GM19452 (cell line): ENCODE measurements around the gene ANO6.
"Not testable (repeated sequence)": the region's sequence is repeated elsewhere in the genome, so short reads cannot be mapped to it uniquely, and the experiment has no call there.

ENCODE experiments used
- ATAC-seq: cut with Tn5 transposase; IDR thresholded peaks from one replicate; pipeline ENCODE4 v1.9.1; 2021; ENCODE audit not compliant: unreplicated experiment

The ANO6 gene

DNA sequence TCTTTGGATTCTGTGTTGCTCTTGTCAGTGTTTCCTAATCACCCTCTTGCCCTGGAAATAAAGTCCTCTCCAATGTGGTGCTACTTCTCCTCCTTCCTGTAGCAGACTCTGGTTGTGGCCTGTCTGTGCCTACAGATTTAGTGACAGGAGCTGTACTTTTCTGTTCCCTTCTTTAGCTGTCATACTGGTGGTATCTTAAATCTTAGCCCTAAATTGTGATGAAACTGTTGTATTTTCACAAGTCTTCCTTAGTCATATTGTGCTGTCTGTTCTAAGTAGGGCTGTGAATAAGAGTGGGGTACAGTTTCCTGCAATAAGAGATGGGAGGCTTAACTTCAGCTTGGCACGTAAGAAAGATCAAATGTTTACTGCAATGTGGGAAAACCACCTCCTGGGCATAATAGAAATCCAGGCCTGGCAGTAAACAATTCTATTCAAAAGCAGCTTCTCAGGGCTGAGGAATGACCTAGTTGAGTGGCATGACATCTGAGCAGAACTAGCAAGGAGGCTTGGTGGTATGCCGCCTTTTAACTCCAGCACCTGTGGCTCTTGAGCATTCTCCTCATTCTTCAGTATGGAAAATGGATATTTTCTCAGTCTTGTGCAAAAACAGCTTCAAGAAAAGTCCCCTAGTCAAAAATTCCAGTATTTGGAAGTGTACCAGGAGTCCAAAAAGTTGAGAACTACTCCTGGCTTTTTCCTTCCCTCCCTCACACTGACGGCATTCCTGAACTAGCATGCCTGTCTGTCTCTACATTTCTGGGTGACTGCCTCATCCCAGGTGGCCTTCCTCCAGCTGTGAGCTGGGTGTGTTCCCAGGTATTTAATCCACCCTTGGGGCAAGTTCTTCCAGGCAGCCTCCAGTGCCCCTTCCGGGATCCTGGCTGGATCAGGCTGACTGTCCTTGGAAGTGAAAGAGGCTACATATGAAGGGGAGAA lies 19.5 kb downstream of the ANO6 start:
- ATAC-seq: no peak

DNA sequence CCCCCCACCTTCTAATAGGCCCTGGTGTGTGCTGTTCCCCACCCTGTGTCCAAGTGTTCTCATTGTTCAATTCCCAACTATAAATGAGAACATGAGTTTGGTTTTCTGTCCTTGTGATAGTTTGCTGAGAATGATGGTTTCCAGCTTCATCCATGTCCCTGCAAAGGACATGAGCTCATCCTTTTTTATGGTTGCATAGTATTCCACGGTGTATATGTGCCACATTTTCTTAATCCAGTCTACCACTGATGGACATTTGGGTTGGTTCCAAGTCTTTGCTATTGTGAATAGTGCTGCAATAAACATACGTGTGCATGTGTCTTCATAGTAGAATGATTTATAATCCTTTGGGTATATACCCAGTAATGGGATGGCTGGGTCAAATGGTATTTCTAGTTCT lies 20.5 kb downstream of the ANO6 start:
- not testable (repeated sequence) for ATAC-seq

- no peak for ATAC-seq
Observed at GRCh38 chr12:45242180-45242579, 26.3 kb downstream of the ANO6 start.

- ATAC-seq: no peak
Observed at GRCh38 chr12:45243963-45244362, 28.1 kb downstream of the ANO6 start.

- peak; percentile 97 for ATAC-seq
Observed at GRCh38 chr12:45244561-45245343, 28.9 kb downstream of the ANO6 start.

DNA sequence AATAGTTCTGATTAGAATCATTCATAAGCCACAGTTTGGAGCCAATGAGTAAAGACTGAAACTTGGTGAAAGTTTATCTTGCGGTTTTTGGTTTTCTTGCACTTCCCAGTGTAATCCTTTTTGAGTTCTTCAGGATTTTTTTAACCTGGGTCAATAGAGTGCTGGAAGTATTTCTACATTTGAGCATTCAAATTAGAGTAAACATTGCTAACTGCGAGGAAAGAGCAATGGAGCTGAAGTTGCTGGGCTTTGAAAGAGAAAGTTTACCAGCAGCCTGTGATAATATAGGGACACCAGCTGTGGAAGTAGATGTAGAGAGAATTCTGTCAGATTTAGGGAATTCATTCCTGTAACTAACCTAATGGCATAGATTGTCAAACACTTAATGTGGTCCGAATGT lies 30.3 kb downstream of the ANO6 start:
- ATAC-seq: no peak

DNA sequence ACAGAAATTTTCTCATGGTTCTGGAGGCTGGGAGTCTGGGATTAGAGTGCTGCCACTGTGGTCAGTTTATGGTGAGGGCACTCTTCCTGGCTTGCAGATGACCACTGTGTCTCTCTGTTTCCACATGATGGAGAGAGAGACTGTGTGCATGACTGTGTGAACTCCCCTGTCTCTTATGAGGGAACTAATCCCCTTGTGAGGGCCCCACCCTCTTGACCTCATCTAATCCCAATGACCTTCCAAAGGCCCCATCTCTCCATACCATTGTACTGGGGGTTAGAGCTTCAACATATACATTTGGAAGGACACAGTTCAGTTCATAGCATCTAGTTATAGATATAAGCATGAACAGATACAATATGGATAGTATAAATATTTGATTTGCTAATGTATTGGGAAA lies 31.7 kb downstream of the ANO6 start:
- ATAC-seq: no peak

GRCh38 chr12:45248095-45248494 lies 32.2 kb downstream of the ANO6 start:
- no peak for ATAC-seq

GRCh38 chr12:45254254-45254653 lies 38.4 kb downstream of the ANO6 start:
- ATAC-seq: no peak

DNA sequence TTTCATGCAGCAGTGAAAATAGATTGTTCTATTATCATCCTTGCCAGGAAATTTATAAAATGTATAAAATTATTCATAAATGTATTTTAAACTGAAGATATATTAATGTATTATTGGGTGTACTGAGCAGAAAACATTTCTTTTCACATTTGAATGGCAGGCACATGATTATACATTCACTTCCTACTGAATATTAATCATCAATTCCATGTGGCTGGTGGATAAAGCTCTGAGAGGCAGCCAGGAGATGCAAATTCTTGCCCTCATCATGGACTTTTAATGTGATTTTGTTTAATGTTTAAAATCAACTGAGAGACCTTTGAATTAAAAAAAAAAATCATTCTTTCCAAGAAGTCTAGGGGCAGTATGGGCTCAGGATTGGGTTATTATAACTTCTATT lies 40.8 kb downstream of the ANO6 start:
- ATAC-seq: peak; percentile 10

GRCh38 chr12:45257185-45257930 lies 41.5 kb downstream of the ANO6 start:
- ATAC-seq: peak; percentile 77

DNA sequence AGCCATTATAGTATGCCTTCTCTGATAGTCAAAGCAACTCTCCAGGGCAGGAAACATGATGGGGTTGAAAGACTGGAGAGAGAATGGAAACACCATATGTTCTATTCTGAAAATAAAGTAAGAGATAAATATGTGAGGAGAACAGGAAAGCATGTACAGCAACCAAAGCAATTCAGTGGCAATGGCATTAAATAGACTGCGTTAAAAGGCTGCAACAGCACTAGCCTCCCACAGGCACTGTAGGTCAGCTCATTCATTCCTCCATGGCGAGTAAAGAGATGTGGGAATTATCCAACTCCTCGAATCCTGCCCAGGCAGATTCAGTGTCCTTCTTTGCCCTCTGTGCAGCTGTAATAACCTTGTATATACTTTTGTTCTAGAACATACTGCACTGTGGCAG lies 43.8 kb downstream of the ANO6 start:
- ATAC-seq: no peak

- no peak for ATAC-seq
Observed at GRCh38 chr12:45260104-45260815, 44.4 kb downstream of the ANO6 start.

DNA sequence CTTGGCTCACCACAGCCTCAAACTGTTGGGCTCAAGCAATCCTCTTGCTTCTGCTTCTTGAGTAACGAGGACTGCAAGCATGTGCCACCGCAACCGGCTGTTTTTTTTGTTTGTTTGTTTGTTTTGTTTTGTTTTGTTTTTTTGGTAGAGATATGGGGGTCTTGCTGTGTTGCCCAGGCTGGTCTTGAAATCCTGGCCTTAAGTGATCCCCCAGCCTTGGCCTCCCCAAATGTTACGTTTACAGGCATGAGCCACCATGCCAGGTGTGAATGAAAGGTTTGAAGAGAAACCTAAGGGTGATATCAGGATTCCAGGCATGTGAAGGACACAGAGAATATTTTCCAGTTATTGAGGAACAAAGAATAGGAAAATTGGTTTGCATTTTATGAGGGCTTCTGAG lies 45.0 kb downstream of the ANO6 start:
- no peak for ATAC-seq

GRCh38 chr12:45262185-45262584 lies 46.3 kb downstream of the ANO6 start:
- ATAC-seq: not testable (repeated sequence)

- no peak for ATAC-seq
Observed at GRCh38 chr12:45263587-45263986, 47.7 kb downstream of the ANO6 start.

- ATAC-seq: peak; percentile 76
Observed at GRCh38 chr12:45268672-45269411, 52.9 kb downstream of the ANO6 start.

- ATAC-seq: no peak
Observed at GRCh38 chr12:45269412-45269751, 53.5 kb downstream of the ANO6 start.

DNA sequence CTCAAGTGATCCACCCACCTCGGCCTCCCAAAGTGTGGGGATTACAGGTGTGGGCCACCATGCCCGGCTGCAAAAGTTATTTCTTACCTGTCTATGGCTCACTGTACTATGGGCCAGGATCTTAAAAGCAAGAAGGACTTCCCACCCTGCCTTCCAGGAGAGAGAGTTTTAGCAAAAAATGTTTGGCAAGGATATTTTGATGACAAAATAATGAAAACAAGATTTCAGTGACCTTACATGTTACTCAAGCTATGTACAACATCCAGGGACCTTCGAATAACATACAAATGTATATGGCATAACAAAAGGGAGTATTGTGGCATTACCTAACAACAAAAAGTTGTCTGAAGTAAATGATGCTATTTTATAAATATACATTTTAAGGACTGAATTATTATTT lies 55.1 kb downstream of the ANO6 start:
- ATAC-seq: no peak

DNA sequence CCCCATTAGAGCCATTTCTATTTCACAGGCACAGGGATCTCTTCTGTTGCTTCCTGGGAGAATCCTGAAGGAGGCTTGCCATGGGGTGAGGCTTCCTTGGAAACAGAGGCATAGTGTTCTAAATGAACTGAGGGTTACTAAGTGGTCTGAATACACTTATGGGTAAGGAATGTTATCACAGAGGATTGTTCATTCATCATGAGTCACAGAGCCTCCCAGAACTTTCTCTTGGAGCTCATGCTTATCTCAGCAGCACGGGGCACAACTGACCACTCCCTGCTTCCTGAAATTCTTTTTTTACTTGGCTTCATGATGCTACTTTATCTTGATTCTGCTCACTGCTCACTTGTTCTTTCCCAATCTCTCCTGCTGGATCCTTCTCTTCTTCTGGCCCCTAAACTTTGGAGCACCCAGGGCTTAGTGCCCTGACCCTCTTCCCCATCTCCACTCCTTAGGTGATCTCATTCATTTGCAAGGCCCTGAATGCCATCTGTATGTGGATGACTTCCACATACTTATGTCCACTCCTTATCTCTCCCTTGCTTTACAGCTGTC lies 57.9 kb downstream of the ANO6 start:
- no peak for ATAC-seq
